H9 (cell line): ENCODE data around the gene DUSP6. TPM values are rescaled to one million over a fixed set of nuclear protein-coding genes. Genes with fewer than 3 reads are reported as not detected.

Experiments used
- DNase-seq: peaks from one replicate; pipeline ENCODE4 v3.0.0-alpha.2; 2017
- H2AFZ ChIP-seq: one replicate; pipeline ENCODE4 v1.6.1; 2013; ENCODE audit warnings: mild to moderate bottlenecking, low read length, control low read depth, moderate library complexity
- H2AK5ac ChIP-seq: 2 replicates; pipeline ENCODE4 v1.6.1; 2013; ENCODE audit warnings: low read length, control low read depth, mixed read lengths; ENCODE audit not compliant: insufficient read length
- H2BK120ac ChIP-seq: one replicate; pipeline ENCODE4 v1.6.1; 2013; ENCODE audit warnings: low read depth, mild to moderate bottlenecking, low read length, control low read depth, inconsistent platforms; ENCODE audit not compliant: poor library complexity, severe bottlenecking
- H2BK12ac ChIP-seq: 2 replicates; pipeline ENCODE4 v1.6.1; 2013; ENCODE audit warnings: low read length, control low read depth, mixed read lengths, low read depth; ENCODE audit not compliant: insufficient read length
- H2BK15ac ChIP-seq: 2 replicates; pipeline ENCODE4 v1.6.1; 2013; ENCODE audit warnings: low read depth, low read length, control low read depth
- H2BK20ac ChIP-seq: one replicate; pipeline ENCODE4 v1.6.1; 2013; ENCODE audit warnings: low read depth, mild to moderate bottlenecking, low read length, control low read depth, inconsistent platforms; ENCODE audit not compliant: poor library complexity, severe bottlenecking
- H2BK5ac ChIP-seq: 2 replicates; pipeline ENCODE4 v1.6.1; 2013; ENCODE audit warnings: low read length, control low read depth, mixed read lengths; ENCODE audit not compliant: insufficient read length
- H3K14ac ChIP-seq: 2 replicates; pipeline ENCODE4 v1.6.1; 2013; ENCODE audit warnings: low read length, control low read depth; ENCODE audit not compliant: insufficient read depth
- H3K18ac ChIP-seq: 2 replicates; pipeline ENCODE4 v1.6.1; 2013; ENCODE audit warnings: low read depth, mild to moderate bottlenecking, mixed read lengths, low read length, control low read depth; ENCODE audit not compliant: insufficient read length
- H3K23ac ChIP-seq: 2 replicates; pipeline ENCODE4 v1.6.1; 2013; ENCODE audit warnings: low read length, control low read depth, mixed read lengths, low read depth; ENCODE audit not compliant: insufficient read length
- H3K23me2 ChIP-seq: 2 replicates; pipeline ENCODE4 v1.6.1; 2013; ENCODE audit warnings: low read depth, mild to moderate bottlenecking, mixed read lengths, low read length, control low read depth; ENCODE audit not compliant: insufficient read length, poor library complexity, severe bottlenecking
- H3K27ac ChIP-seq: 2 replicates; pipeline ENCODE4 v1.5.1; 2013; ENCODE audit warnings: low read length, control low read depth, mixed read lengths, low read depth; ENCODE audit not compliant: insufficient read length
- H3K27me3 ChIP-seq: 2 replicates; pipeline ENCODE4 v1.6.1; 2013; ENCODE audit warnings: low read length, control low read depth, inconsistent platforms; ENCODE audit not compliant: insufficient read depth
- H3K4ac ChIP-seq: 2 replicates; pipeline ENCODE4 v1.6.1; 2013; ENCODE audit warnings: low read depth, mild to moderate bottlenecking, control low read depth, inconsistent platforms, low read length, moderate library complexity
- H3K4me1 ChIP-seq: 2 replicates; pipeline ENCODE4 v1.6.1; 2013; ENCODE audit warnings: low read length, control low read depth, inconsistent platforms; ENCODE audit not compliant: insufficient read depth
- H3K4me2 ChIP-seq: 2 replicates; pipeline ENCODE4 v1.6.1; 2013; ENCODE audit warnings: low read length, control low read depth, mixed read lengths; ENCODE audit not compliant: insufficient read length, insufficient read depth
- H3K56ac ChIP-seq: 2 replicates; pipeline ENCODE4 v1.6.1; 2013; ENCODE audit warnings: low read depth, mild to moderate bottlenecking, mixed read lengths, low read length, control low read depth; ENCODE audit not compliant: insufficient read length
- H3K79me1 ChIP-seq: 2 replicates; pipeline ENCODE4 v1.6.1; 2013; ENCODE audit warnings: low read depth, mild to moderate bottlenecking, moderate library complexity, low read length, control low read depth, inconsistent platforms; ENCODE audit not compliant: insufficient read depth, poor library complexity, severe bottlenecking
- H3K79me2 ChIP-seq: 2 replicates; pipeline ENCODE4 v1.6.1; 2013; ENCODE audit warnings: low read length, control low read depth, inconsistent platforms; ENCODE audit not compliant: insufficient read depth
- H3K9ac ChIP-seq: 2 replicates; pipeline ENCODE4 v1.6.1; 2013; ENCODE audit warnings: low read length, control low read depth, mixed read lengths; ENCODE audit not compliant: insufficient read length; ENCODE audit errors: extremely low read depth
- H3K9me3 ChIP-seq: one replicate; pipeline ENCODE4 v1.6.1; 2013; ENCODE audit warnings: low read depth, low read length, inconsistent platforms; ENCODE audit not compliant: control insufficient read depth
- H3T11ph ChIP-seq: one replicate; pipeline ENCODE4 v1.6.1; 2013; ENCODE audit warnings: mild to moderate bottlenecking, low read length, control low read depth, inconsistent platforms
- H4K20me1 ChIP-seq: one replicate; pipeline ENCODE4 v1.6.1; 2013; ENCODE audit not compliant: control insufficient read depth, insufficient read length, insufficient read depth
- H4K5ac ChIP-seq: 2 replicates; pipeline ENCODE4 v1.6.1; 2013; ENCODE audit warnings: low read depth, mild to moderate bottlenecking, mixed read lengths, low read length, control low read depth; ENCODE audit not compliant: insufficient read length
- H4K8ac ChIP-seq: replicated peaks from 2 replicates; pipeline ENCODE4 v1.6.1; 2013; ENCODE audit warnings: low read length, control low read depth, mixed read lengths, low read depth; ENCODE audit not compliant: insufficient read length
- H4K91ac ChIP-seq: 2 replicates; pipeline ENCODE4 v1.6.1; 2013; ENCODE audit warnings: low read depth, mild to moderate bottlenecking, moderate library complexity, mixed read lengths, low read length, control low read depth; ENCODE audit not compliant: insufficient read length
- H3K27ac Mint-ChIP-seq, 3 experiments: 2 replicates in 2 of 3; 3 replicates in 1 of 3; pipeline ENCODE4 v1.8.0; 2020 to 2021; ENCODE audit warnings: mixed read lengths in 3 of 3, mild to moderate bottlenecking in 1 of 3, moderate library complexity in 1 of 3
- H3K27me3 Mint-ChIP-seq: 2 replicates; pipeline ENCODE4 v1.8.0; 2021; ENCODE audit warnings: low read depth, mild to moderate bottlenecking, moderate library complexity, mixed read lengths
- H3K36me3 Mint-ChIP-seq, 3 experiments: 2 replicates in 2 of 3; 3 replicates in 1 of 3; pipeline ENCODE4 v1.8.0; 2020 to 2021; ENCODE audit warnings: low read depth in 3 of 3, mixed read lengths in 3 of 3; ENCODE audit not compliant: insufficient read depth in 1 of 3
- H3K4me1 Mint-ChIP-seq, 2 experiments: 2 replicates each; pipeline ENCODE4 v1.8.0; 2020; ENCODE audit warnings: mixed read lengths in 2 of 2
- H3K4me3 Mint-ChIP-seq, 2 experiments: 2 replicates in 1 of 2; 3 replicates in 1 of 2; pipeline ENCODE4 v1.8.0; 2020 to 2021; ENCODE audit warnings: mild to moderate bottlenecking in 2 of 2, mixed read lengths in 2 of 2, moderate library complexity in 1 of 2
- H3K9me3 Mint-ChIP-seq, 2 experiments: 2 replicates in 1 of 2; 3 replicates in 1 of 2; pipeline ENCODE4 v1.8.0; 2020; ENCODE audit warnings: mild to moderate bottlenecking in 2 of 2, mixed read lengths in 2 of 2, moderate library complexity in 1 of 2
- CTCF ChIP-seq: fragments of 200-600 bp; sonication (generic); conservative IDR thresholded peaks from 3 replicates; pipeline ENCODE4 v1.8.0; 2021; ENCODE audit warnings: antibody characterized with exemption, mild to moderate bottlenecking
- WGBS: extraction: QIAGEN DNeasy Blood & Tissue Kit; methylation state at CpG from one replicate; pipeline ENCODE4 v1.1.7; 2013; ENCODE audit warnings: missing lambda C conversion rate, low lambda C conversion rate, mixed read lengths; ENCODE audit not compliant: insufficient read length; ENCODE audit errors: extremely low coverage; 5-methylcytosine and 5-hydroxymethylcytosine counted together
- total RNA-seq: library from RNA; stranded (reverse); gene quantifications from 2 replicates; pipeline ENCODE4 v1.2.1, GENCODE V29; 2021

The DUSP6 gene
- total RNA-seq, 1 experiment from 2014 or later = 35.3 TPM

GRCh38 chr12:89306827-89307473 lies 45.4 kb downstream of the DUSP6 start:
- H3K79me1 ChIP-seq = no peaks in the 10 kb centered on the region
- H3K4me1 Mint-ChIP-seq = peaks cover 9 to 13% of the 10 kb centered on the region in 2 experiments
- H3K9me3 Mint-ChIP-seq = no peaks in the 10 kb centered on the region
- no peaks in the 10 kb centered on the region; the same call in 1 of the 2 replicates for H3K27me3 Mint-ChIP-seq
- H3K9ac ChIP-seq = no peak overlapping the region
- no peaks in the 10 kb centered on the region for H3K79me2 ChIP-seq
- H3K36me3 Mint-ChIP-seq = no peaks in the 10 kb centered on the region
- H3K9me3 ChIP-seq = no peaks in the 10 kb centered on the region
- no peak overlapping the region for H3K4me3 Mint-ChIP-seq
- no peak overlapping the region for H2AFZ ChIP-seq
- no peak overlapping the region for H2AK5ac ChIP-seq
- no peak overlapping the region for H3K56ac ChIP-seq
- DNase-seq = no peak
- H3K4ac ChIP-seq = no peak overlapping the region
- no peak overlapping the region for H3K14ac ChIP-seq
- no peak overlapping the region for H3K23ac ChIP-seq
- no peak for TF ChIP-seq CTCF
- H3K23me2 ChIP-seq = no peaks in the 10 kb centered on the region
- H2BK12ac ChIP-seq = no peak overlapping the region
- no peak overlapping the region for H3K27ac ChIP-seq
- WGBS = no CpG with 5 or more reads among the region's 5 CpGs
- no peak overlapping the region for H3T11ph ChIP-seq
- no peak overlapping the region for H2BK20ac ChIP-seq
- no peak overlapping the region for H4K8ac ChIP-seq
- H2BK15ac ChIP-seq = no peak overlapping the region
- H2BK5ac ChIP-seq = no peak overlapping the region
- no peak overlapping the region for H4K5ac ChIP-seq
- no peak overlapping the region for H2BK120ac ChIP-seq
- H3K18ac ChIP-seq = no peak overlapping the region
- no peak overlapping the region for H3K4me2 ChIP-seq
- no peaks in the 10 kb centered on the region; the same call in 1 of the 2 replicates for H3K4me1 ChIP-seq
- H3K27ac Mint-ChIP-seq = no peak overlapping the region; a peak in 1 of 7 replicates
- H4K91ac ChIP-seq = no peak overlapping the region
- no peaks in the 10 kb centered on the region for H3K27me3 ChIP-seq
- no peaks in the 10 kb centered on the region for H4K20me1 ChIP-seq
